HG02642 (cell line): ENCODE measurements around the gene WSCD1.

Source experiments
- ATAC-seq: cut with Tn5 transposase; IDR thresholded peaks from one replicate; pipeline ENCODE4 v1.9.1; 2021; ENCODE audit warnings: mild to moderate bottlenecking; ENCODE audit not compliant: unreplicated experiment, poor library complexity

The WSCD1 gene

DNA sequence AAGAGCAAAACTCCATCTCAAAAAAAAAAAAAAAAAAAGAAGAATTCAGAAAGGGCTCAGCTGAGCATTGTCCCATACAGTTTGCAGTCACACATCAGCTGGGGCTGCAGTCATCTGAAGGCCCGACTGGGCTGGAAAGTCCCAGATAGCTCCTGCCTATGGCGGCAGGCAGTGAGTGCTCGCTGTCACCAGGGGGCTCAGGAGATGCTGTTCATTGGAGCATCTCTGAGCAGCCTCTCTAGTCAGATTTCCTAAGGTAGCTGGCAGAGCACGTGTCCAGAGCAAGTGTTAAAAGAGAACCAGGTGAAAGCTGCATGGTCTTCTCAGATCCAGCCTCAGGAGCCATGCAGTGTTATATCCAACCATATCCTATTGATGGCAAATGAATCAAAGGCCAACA, 75.8 kb downstream of the WSCD1 start:
- ATAC-seq = no peak

DNA sequence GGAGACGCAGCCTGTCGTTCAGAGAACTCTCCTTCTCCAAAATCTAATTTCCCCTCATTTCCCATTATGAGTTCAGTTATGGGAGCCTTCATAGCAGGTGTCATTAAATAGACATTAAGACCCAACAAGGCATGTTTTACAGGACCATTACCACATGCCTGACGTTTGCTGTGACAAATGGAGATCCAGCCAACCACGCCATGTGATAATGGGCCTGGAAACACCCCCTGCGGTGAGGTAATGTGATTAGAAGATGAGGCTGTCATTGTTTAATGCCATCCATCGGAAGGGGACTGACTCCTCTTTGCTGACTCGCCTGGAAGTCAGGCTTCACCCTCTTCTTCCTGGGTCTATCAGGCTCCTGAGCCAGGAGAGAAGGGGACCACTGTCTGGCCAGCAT, 76.9 kb downstream of the WSCD1 start:
- no peak for ATAC-seq

DNA sequence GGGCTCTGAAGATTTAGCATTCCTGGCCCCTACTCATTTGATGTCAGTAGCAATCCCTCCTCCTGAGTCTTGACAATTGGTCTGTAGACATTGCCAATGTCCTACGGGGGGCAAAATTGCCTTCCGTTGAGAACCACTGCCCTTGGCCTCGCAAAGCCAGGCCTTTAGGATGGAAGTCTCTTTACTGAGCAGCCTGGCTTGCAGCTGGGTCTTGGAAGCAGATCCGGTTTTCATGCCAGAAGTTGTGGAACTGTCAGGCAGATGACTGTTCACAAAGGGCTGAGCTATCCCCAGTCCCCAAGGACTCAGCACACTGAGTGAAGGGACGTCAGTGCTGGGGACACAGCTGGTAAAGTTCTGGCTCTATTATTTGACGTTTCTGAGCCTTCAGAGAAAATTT, 83.2 kb downstream of the WSCD1 start:
- ATAC-seq = no peak

GRCh38 chr17:6157716-6158115, 87.5 kb downstream of the WSCD1 start:
- ATAC-seq = no peak

GRCh38 chr17:6159541-6160231, 89.5 kb downstream of the WSCD1 start:
- no peak for ATAC-seq

GRCh38 chr17:6160232-6160555, 90.0 kb downstream of the WSCD1 start:
- ATAC-seq = no peak

DNA sequence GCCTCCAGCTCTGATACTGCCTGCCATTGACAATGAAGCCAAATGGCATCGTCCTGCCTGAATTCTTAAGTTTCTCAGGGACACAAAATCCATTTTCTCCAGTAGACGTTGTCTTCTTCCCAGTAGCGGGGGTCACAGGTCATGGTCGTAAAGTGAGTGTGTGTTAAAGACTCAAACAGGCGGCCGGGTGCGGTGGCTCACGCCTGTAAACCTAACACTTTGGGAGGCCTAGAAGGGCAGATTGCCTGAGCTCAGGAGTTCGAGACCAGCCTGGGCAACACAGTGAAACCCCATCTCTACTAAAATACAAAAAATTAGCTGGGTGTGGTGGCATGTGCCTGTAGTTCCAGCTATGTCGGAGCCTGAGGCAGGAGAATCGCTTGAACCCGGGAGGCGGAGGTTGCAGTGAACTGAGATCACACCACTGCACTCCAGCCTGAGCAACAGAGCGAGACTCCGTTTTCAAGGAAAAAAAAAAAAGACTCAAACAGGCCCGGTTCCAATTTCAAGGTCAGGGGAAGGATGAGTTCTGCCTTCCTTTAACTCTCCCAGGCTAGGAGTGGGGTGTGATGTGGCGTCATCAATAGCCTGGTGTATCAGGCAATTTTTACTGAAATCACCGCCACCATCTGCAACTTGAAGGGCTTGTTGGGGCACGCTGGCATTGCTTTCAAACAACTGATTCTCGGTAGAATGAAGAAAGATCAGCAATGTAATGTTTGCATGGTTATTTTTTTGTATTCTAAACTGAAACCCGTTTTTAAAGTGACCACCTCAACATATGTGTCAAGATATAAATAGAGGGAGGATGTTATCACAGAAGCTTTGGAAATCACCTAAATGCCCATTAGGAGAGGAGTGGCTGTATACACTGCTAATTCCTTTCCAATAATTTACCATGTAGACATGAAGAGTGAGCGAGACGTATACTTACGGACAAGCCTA, 91.0 kb downstream of the WSCD1 start:
- ATAC-seq = no peak

DNA sequence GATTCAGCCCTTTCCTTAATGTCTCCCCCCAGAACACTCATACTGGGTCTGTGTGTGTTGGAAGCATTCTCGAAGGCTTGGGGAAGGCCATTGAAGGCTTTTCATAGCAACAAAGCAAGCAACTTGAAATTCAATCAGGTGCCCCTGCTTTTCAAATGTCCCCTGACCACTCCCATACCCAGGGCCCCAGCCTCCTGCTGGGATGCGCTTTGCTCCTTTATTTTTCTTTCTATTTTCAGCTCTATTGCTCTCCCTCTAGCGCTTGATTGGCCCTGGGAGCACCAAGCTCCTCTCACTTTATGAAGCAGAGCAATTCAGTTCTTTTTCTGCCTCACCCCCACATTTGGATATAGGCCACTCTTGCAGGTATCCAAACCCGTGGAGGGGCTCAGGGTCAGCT, 92.0 kb downstream of the WSCD1 start:
- ATAC-seq = no peak

GRCh38 chr17:6162892-6163291, 92.7 kb downstream of the WSCD1 start:
- no peak for ATAC-seq

DNA sequence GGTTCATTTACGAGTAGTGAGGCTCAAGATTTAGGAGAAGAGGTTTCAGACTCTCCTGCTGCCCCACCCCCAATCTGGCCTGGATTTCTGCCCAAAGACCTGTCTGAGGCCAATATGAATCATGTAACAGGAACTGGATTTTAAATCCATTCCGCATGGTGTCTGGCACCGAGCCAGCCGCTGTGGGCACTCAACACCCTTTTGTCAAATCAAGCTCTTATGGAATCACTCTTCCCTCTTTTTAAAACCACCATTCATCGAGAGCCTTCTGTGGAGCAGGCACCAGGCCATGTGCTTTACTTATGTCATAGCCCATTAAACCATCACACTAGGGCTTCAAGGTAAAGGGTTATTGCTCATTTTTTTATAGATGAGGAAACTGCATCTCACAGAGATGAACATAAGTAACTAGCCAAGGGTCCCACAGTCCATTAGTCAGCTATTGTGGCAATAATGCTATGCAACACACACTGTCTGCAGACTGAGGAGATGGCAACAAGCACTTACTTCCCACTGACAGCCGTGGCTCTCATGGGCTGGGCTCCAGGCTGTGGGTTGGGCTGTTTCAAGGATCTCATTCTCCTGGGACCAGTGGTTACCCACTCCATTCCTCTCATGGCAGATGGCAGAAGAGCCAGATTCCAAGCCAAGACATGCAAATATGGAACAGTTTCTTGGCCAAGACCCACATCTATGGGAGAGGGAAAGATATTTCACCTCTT, 93.6 kb downstream of the WSCD1 start:
- no peak for ATAC-seq

DNA sequence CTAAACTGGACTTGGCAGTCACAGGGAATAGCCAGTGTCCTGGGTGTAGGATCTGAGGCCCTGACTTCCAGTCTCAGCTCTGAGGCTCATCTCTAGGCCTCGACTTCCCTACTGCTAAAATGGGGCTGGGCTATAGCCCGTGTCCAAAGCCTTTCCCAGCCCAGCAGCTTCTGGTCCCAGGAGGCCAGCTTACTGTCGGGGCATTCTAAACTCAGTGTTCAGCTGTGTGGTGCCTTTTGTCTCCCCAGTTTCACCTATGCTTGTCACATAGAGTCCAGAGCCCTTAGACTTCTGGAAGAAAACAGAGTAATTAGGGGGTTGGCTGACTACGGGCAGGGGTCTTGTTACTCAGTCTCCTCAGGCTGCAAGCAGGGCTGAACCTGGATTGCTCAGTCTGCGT, 94.8 kb downstream of the WSCD1 start:
- no peak for ATAC-seq

DNA sequence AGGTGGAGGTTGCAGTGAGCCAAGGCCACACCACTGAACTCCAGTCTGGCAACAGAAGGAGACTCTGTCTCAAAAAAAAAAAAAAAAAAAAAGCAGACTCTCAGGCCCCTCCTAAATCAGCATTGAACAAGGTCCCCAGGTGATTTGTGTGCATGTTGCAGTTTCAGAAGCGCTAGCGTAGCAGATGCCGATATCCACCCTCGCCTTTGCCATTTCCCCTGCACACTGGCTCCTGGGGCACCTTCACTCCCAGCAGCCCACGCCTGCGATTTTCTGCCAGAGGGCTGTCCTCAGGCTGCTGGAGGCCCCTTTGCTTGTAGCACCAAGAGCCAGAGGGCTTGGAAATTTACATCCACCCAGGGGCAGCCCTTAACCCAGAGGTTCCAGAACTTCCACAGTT, 95.6 kb downstream of the WSCD1 start:
- ATAC-seq = no peak

- ATAC-seq = no peak
These were observed 96.5 kb downstream of the WSCD1 start for GRCh38 chr17:6166492-6167179.

GRCh38 chr17:6168296-6168695, 98.1 kb downstream of the WSCD1 start:
- ATAC-seq = no peak

- ATAC-seq = no peak
These were observed 100.2 kb downstream of the WSCD1 start for GRCh38 chr17:6170349-6170748.

GRCh38 chr17:6172642-6173330, 102.6 kb downstream of the WSCD1 start:
- no peak for ATAC-seq

DNA sequence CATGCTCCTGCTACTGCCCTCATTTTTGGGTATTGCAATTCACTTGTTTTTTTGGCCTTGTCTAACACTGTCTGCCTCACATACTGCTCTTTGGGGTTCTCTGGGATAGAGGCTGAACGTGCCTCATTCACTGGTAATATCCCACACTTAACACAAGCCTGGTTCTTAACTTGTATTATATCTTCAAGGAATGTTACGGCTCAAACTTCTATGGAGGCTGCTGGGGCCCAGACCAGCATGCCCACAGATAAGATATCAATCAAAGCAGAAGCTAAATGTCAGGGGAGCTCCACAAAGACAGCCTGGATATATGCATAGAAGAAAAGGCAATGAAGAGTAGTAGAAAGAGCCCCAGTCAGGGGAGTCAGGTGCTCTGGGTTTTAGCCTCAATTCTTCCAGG, 103.5 kb downstream of the WSCD1 start:
- no peak for ATAC-seq
